ENCODE data around the gene LEP. TPM values are rescaled to one million over a fixed set of nuclear protein-coding genes. Genes with fewer than 3 reads are reported as not detected.

The LEP gene
- total and polyA plus RNA-seq, 5 donors: 0.15 to 4.8 (median 0.76) TPM; not detected in 1

DNA sequence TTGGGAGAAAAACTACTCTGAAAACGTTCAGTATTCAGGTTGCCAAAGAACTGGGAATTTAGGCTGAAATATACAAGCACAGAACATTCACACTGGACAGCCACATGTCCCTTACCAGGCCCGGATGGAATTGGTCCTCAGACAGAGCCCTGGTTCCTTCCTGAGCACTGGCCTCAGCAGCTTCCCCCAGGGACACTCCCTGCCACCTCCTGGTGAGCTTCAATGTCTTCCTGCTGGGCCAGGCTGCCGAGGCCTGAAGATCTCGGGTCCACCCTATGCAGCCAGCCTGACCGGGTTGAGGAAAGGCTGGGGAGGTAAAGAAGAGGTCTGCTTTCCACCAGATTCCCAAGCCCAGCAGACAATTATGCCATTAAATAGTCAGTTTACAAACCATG, 24.8 kb downstream of the LEP start:
- Histone ChIP-seq H3K9me3 (ENCODE audit: control insufficient read depth, low read length) (no peaks in the 10 kb centered on the region), H3K27me3 (ENCODE audit: control insufficient read depth, insufficient read depth) (no peaks in the 10 kb centered on the region), H3K27ac (ENCODE audit: low read length) (no peak overlapping the region), H3K4me3 (ENCODE audit: low read length) (no peak overlapping the region), H3K4me1 (ENCODE audit: control insufficient read depth, insufficient read depth, low read length) (no peaks in the 10 kb centered on the region)
- ATAC-seq: no peak
- DNase-seq: no peak
- intact Hi-C loops (cut with DNase I): no loop called here
- 42% methylated on average over 5 of the region's 5 CpGs for WGBS

- no peak overlapping the region for H3K4me3 ChIP-seq (ENCODE audit: low read length)
- H3K9me3 ChIP-seq (ENCODE audit: control insufficient read depth, low read length): no peaks in the 10 kb centered on the region
- H3K27me3 ChIP-seq (ENCODE audit: control insufficient read depth, insufficient read depth): no peaks in the 10 kb centered on the region
- no peaks in the 10 kb centered on the region for H3K4me1 ChIP-seq (ENCODE audit: control insufficient read depth, insufficient read depth, low read length)
- no peak for DNase-seq
- no peak for ATAC-seq
- intact Hi-C loops (cut with DNase I): no loop called here
- no peak overlapping the region for H3K27ac ChIP-seq (ENCODE audit: low read length)
- WGBS: 80% methylated on average over 1 of the region's 1 CpG
These were observed 25.4 kb downstream of the LEP start for GRCh38 chr7:128266529-128266882.

GRCh38 chr7:128266883-128267594, 26.0 kb downstream of the LEP start:
- H3K27me3 ChIP-seq (ENCODE audit: control insufficient read depth, insufficient read depth): no peaks in the 10 kb centered on the region
- 11% methylated on average over 16 of the region's 16 CpGs for WGBS
- H3K4me1 ChIP-seq (ENCODE audit: control insufficient read depth, insufficient read depth, low read length): peaks cover 1% of the 10 kb centered on the region
- ATAC-seq (peak; percentile 66 to 82), DNase-seq (peak; percentile 69 to 89 (median 84))
- no peaks in the 10 kb centered on the region for H3K9me3 ChIP-seq (ENCODE audit: control insufficient read depth, low read length)
- H3K27ac ChIP-seq (ENCODE audit: low read length): peak overlapping the region; percentile 2
- no peak overlapping the region for H3K4me3 ChIP-seq (ENCODE audit: low read length)
- intact Hi-C loops (cut with DNase I): no loop called here

DNA sequence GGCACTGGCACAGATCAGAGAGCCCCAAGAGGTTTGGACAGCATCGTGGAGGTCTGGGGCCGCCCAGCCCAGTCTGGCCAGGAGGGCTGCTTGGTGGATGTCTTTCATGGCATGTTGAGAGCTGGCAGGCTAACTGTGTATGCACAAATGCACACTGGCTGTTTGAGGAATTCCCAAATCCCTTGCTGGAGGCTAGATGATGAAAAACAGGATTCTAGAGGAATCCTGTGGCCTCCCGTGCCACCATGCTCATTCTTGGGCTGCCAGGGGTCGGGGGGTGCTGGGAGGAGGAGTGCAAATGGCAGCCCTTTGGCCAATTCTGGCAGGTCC, 26.5 kb downstream of the LEP start:
- 40% methylated on average over 4 of the region's 4 CpGs for WGBS
- no peaks in the 10 kb centered on the region for H3K27me3 ChIP-seq (ENCODE audit: control insufficient read depth, insufficient read depth)
- H3K4me3 ChIP-seq (ENCODE audit: low read length): no peak overlapping the region
- DNase-seq (peak in 1 of 3 donors; percentile 63), ATAC-seq (peak in 1 of 2 donors; percentile 15)
- no peaks in the 10 kb centered on the region for H3K9me3 ChIP-seq (ENCODE audit: control insufficient read depth, low read length)
- intact Hi-C loops (cut with DNase I): no loop called here
- peak overlapping the region; percentile 2 for H3K27ac ChIP-seq (ENCODE audit: low read length)
- H3K4me1 ChIP-seq (ENCODE audit: control insufficient read depth, insufficient read depth, low read length): peaks cover 4% of the 10 kb centered on the region

DNA sequence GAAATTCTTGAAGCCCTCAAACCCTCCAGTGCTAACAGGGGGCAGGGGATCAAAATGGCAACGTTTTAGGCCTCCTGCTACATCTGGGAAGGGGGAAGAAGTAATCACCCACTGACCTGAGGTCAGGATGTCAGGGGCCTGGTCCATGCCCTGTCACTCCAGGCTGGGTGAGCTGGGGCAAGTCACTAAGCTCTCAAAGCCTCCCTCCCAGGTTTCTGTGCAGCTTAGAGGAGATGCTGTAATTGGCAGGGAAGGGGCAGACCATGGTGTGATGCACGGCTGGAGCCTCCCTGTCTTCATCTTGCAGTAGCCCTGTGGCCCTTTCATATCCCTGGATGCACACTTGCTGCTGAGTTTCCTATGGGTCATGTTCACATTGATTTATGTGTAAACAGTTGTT, 27.2 kb downstream of the LEP start:
- peaks cover 4% of the 10 kb centered on the region for H3K4me1 ChIP-seq (ENCODE audit: control insufficient read depth, insufficient read depth, low read length)
- H3K4me3 ChIP-seq (ENCODE audit: low read length): no peak overlapping the region
- intact Hi-C loops (cut with DNase I): no loop called here
- no peak overlapping the region for H3K27ac ChIP-seq (ENCODE audit: low read length)
- no peaks in the 10 kb centered on the region for H3K9me3 ChIP-seq (ENCODE audit: control insufficient read depth, low read length)
- DNase-seq: no peak
- no peaks in the 10 kb centered on the region for H3K27me3 ChIP-seq (ENCODE audit: control insufficient read depth, insufficient read depth)
- no peak for ATAC-seq
- WGBS: 44% methylated on average over 2 of the region's 2 CpGs

- ATAC-seq: peak in 1 of 2 donors; percentile 40
- WGBS: 13% methylated on average over 31 of the region's 31 CpGs
- no peaks in the 10 kb centered on the region for H3K27me3 ChIP-seq (ENCODE audit: control insufficient read depth, insufficient read depth)
- H3K4me1 ChIP-seq (ENCODE audit: control insufficient read depth, insufficient read depth, low read length): peaks cover 4% of the 10 kb centered on the region
- intact Hi-C loops (cut with DNase I): no loop called here
- H3K9me3 ChIP-seq (ENCODE audit: control insufficient read depth, low read length): no peaks in the 10 kb centered on the region
- H3K4me3 ChIP-seq (ENCODE audit: low read length): no peak overlapping the region
- peak in 2 of 3 donors; percentile 64 to 77 for DNase-seq
- H3K27ac ChIP-seq (ENCODE audit: low read length): no peak overlapping the region
These were observed 29.8 kb downstream of the LEP start for GRCh38 chr7:128270826-128271272.

DNA sequence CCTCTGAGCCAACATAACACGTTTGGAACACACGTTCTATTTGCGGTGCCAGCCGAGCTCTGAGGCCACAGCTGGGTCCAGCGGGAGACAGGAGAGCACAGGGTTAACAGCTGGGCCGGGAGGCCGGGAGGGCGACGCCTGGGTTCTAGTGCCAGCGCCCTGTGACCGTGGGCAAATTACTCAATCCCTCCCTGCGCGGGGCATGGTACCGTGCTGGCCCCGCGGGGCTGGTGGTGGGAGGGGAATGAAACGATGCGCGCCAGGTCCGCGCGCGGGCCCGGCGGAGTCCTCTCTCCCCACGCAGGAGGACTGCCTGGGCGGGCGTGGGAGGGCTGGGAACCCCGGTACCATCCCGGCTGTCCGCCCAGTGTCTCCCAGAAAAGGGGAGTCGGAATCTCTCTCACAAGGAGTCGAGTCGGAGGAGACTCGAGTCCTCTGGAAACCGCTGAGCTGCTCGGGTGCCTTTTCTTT, 30.4 kb downstream of the LEP start:
- DNase-seq: peak in 2 of 3 donors; percentile 24 to 61
- intact Hi-C loops (cut with DNase I): no loop called here
- no peaks in the 10 kb centered on the region for H3K9me3 ChIP-seq (ENCODE audit: control insufficient read depth, low read length)
- H3K27me3 ChIP-seq (ENCODE audit: control insufficient read depth, insufficient read depth): no peaks in the 10 kb centered on the region
- peak; percentile 15 to 33 for ATAC-seq
- no peak overlapping the region for H3K27ac ChIP-seq (ENCODE audit: low read length)
- H3K4me1 ChIP-seq (ENCODE audit: control insufficient read depth, insufficient read depth, low read length): peaks cover 4% of the 10 kb centered on the region
- peak overlapping the region; percentile 35 for H3K4me3 ChIP-seq (ENCODE audit: low read length)
- 3% methylated on average over 37 of the region's 37 CpGs for WGBS

DNA sequence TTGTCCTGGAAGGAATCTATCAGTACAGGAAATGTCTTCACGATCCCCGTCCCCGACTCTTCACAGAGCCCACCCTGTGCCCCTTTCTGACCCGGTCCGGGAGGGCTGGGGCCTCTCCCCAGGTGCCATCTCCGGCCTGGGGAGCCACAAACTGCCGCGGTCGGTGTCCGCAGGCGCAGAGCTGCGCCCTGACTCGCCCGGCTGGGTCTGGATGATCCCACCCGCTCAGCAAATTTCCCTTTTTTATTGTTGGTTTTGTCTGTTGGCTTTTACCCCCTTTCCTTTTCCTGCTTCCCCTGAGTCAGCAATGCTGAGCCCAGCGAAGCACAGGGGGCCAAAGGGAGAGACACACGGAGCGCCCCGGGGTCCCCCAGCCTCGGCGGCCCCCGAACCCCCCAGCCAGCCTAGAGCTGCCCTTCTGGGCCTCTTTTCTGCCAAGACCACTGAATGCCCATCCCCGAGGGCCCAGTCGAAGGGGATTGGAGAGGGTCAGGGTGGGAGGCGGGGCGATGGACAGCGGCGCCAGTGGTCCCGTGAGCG, 30.9 kb downstream of the LEP start:
- Histone ChIP-seq H3K27me3 (ENCODE audit: control insufficient read depth, insufficient read depth) (no peaks in the 10 kb centered on the region), H3K4me1 (ENCODE audit: control insufficient read depth, insufficient read depth, low read length) (peaks cover 4% of the 10 kb centered on the region), H3K9me3 (ENCODE audit: control insufficient read depth, low read length) (no peaks in the 10 kb centered on the region), H3K4me3 (ENCODE audit: low read length) (peak overlapping the region; percentile 35), H3K27ac (ENCODE audit: low read length) (no peak overlapping the region)
- intact Hi-C loops (cut with DNase I): no loop called here
- ATAC-seq (no peak), DNase-seq (no peak)
- WGBS: 15% methylated on average over 30 of the region's 30 CpGs

- WGBS: 82% methylated on average over 4 of the region's 4 CpGs
- intact Hi-C loops (cut with DNase I): no loop called here
- no peak for DNase-seq
These were observed 33.3 kb downstream of the LEP start for GRCh38 chr7:128274246-128274883.

DNA sequence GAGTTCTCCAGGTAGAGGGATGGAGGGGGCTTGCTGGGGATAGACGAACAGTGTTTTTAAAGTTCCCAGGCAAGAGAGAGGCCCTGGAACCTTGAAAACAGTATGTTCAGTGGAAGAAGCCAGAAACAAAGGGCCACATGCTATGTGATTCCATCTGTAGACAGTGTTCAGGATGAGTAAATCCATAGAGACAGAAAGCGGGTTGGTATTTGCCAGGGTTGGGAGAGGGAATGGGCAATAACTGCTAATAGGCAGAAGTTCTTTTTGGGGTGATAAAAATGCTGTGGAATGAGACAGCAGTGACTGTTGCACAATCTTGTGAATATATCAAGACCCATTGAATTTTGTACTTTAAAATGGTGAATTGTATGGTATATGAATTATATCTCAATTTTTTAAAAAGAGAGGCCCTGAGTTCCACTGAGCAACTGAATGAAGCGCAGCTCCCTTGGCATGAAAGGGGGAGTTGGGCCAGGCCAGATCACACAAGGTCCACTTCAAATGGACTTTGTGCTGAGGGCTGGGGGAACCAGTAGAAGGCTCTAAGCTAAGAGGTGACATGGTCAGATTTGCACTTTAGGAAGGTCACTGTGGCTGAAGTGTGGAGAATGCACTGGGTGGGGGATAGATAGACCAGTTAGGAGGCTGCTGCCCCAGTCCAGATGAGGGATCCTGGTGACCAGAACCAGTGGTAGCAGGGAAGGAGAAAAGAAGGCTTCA, 34.0 kb downstream of the LEP start:
- ATAC-seq: no peak
- H3K9me3 ChIP-seq (ENCODE audit: control insufficient read depth, low read length): no peaks in the 10 kb centered on the region
- no peaks in the 10 kb centered on the region for H3K27me3 ChIP-seq (ENCODE audit: control insufficient read depth, insufficient read depth)
- intact Hi-C loops (cut with DNase I): no loop called here
- H3K4me1 ChIP-seq (ENCODE audit: control insufficient read depth, insufficient read depth, low read length): peaks cover 4% of the 10 kb centered on the region
- 60% methylated on average over 3 of the region's 3 CpGs for WGBS
- no peak overlapping the region for H3K27ac ChIP-seq (ENCODE audit: low read length)
- DNase-seq: no peak
- no peak overlapping the region for H3K4me3 ChIP-seq (ENCODE audit: low read length)

More at GRCh38 chr7:128274246-128274883, 33.3 kb downstream of the LEP start:
- Histone ChIP-seq H3K27ac (ENCODE audit: low read length) (no peak overlapping the region), H3K4me3 (ENCODE audit: low read length) (no peak overlapping the region), H3K4me1 (ENCODE audit: control insufficient read depth, insufficient read depth, low read length) (peaks cover 4% of the 10 kb centered on the region), H3K9me3 (ENCODE audit: control insufficient read depth, low read length) (no peaks in the 10 kb centered on the region), H3K27me3 (ENCODE audit: control insufficient read depth, insufficient read depth) (no peaks in the 10 kb centered on the region)
- ATAC-seq: no peak

DNA sequence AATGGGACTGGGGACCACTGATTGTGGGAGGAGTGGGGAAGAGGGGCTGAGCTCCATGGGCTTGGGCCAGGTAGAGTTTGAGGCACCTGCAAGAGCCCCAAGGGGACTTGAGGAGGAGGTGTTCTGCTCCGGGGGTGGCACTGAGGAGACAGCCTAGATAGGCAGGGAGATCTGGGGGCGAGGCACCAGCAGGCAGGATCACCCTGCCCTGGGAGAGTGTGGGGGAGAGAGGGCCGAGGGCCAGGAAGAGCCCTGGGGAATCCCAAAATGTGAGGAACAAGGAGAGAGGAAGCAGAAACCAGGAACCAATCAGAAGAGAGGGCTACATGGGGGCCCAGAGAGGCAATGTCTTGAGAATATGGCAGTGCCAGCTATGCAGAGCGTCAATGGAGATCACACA, 34.6 kb downstream of the LEP start:
- WGBS: 66% methylated on average over 4 of the region's 4 CpGs
- H3K9me3 ChIP-seq (ENCODE audit: control insufficient read depth, low read length): no peaks in the 10 kb centered on the region

More for the DNA sequence above, 34.6 kb downstream of the LEP start:
- Histone ChIP-seq H3K4me3 (ENCODE audit: low read length) (no peak overlapping the region), H3K4me1 (ENCODE audit: control insufficient read depth, insufficient read depth, low read length) (peaks cover 4% of the 10 kb centered on the region), H3K27me3 (ENCODE audit: control insufficient read depth, insufficient read depth) (no peaks in the 10 kb centered on the region), H3K27ac (ENCODE audit: low read length) (no peak overlapping the region)
- intact Hi-C loops (cut with DNase I): no loop called here
- no peak for DNase-seq
- ATAC-seq: no peak

Data from right cardiac atrium (tissue), 5 donors.